ENCODE measurements around the gene NSUN3.

The NSUN3 gene

DNA sequence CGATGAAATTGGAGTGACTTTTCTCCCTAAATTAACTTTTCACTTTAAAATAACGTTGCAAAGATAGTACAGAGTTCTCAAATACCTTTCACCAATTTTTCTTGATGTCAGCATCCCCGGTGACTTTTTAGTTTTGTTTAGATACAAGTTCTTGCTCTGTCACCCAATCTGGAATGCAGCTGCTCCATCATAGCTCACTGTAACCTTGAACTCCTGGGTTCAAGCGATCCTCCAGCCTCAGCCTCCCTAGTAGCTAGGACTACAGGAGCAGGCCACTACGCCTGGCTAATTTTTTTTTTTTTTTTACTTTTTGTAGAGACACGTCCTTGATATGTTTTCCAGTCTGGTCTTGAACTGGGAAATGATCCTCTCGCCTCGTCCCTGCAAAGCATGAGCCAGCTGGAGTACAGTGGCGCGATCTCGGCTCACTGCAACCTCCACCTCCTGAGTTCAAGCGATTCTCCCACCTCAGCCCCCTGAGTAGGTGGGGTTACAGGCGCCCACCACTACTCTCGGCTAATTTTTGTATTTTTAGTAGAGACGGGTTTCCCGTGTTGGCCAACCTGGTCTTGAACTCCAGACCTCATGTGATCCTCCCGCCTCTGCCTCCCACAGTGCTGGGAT lies 747 bp downstream of the NSUN3 start:
- TF ChIP-seq CTCF (IDR thresholded peaks at IDR 0.05; ENCODE audit: extremely low read depth, missing control alignments), result no peak
- DNase-seq (ENCODE audit: low spot score), result no peak

- no peak for TF ChIP-seq CTCF (IDR thresholded peaks at IDR 0.05; ENCODE audit: extremely low read depth, missing control alignments)
- no peak for DNase-seq (ENCODE audit: low spot score)
Measured at GRCh38 chr3:94064243-94064860, 1.5 kb downstream of the NSUN3 start.

GRCh38 chr3:94065122-94065521 lies 2.3 kb downstream of the NSUN3 start:
- no peak for DNase-seq (ENCODE audit: low spot score)
- TF ChIP-seq CTCF (IDR thresholded peaks at IDR 0.05; ENCODE audit: extremely low read depth, missing control alignments), result no peak

- DNase-seq (ENCODE audit: low spot score), result no peak
- TF ChIP-seq CTCF (IDR thresholded peaks at IDR 0.05; ENCODE audit: extremely low read depth, missing control alignments), result no peak
Measured at GRCh38 chr3:94065819-94066480, 3.1 kb downstream of the NSUN3 start.

- DNase-seq (ENCODE audit: low spot score), result no peak
- TF ChIP-seq CTCF (IDR thresholded peaks at IDR 0.05; ENCODE audit: extremely low read depth, missing control alignments), result no peak
Measured at GRCh38 chr3:94066506-94067500, 3.9 kb downstream of the NSUN3 start.

- peak; percentile 8 for DNase-seq (ENCODE audit: low spot score)
- peak; percentile 27 for TF ChIP-seq CTCF (IDR thresholded peaks at IDR 0.05; ENCODE audit: extremely low read depth, missing control alignments)
Measured at GRCh38 chr3:94069194-94069813, 6.4 kb downstream of the NSUN3 start.
